Measurements from ENCODE around the gene WIPF1.

The WIPF1 gene

GRCh38 chr2:174593574-174594203 lies 3.9 kb downstream of the WIPF1 start:
- Histone ChIP-seq H3K4me2 (ENCODE audit: insufficient read depth, low read length) (peak overlapping the region; percentile 80), H3K4me3 (ENCODE audit: low read depth in 1 of 2, low read length in 2 of 2) (peak overlapping the region; percentile 4 to 50; a peak in 3 of 4 replicates), H3K9me3 (ENCODE audit: insufficient read depth, low read length, severe bottlenecking) (no peaks in the 10 kb centered on the region), H4K20me1 (ENCODE audit: insufficient read depth, low read length) (no peaks in the 10 kb centered on the region), H3K79me2 (ENCODE audit: insufficient read depth, low read length) (peaks cover 92% of the 10 kb centered on the region), H3K27ac (ENCODE audit: low read length) (peak overlapping the region; percentile 97), H2AFZ (ENCODE audit: low read depth, low read length) (peak overlapping the region; percentile 51), H3K4me1 (ENCODE audit: insufficient read depth, low read length) (peaks cover 89% of the 10 kb centered on the region), H3K9ac (ENCODE audit: low read depth, low read length) (peak overlapping the region; percentile 75), H3K36me3 (ENCODE audit: insufficient read depth, low read length) (peaks cover 30% of the 10 kb centered on the region), H3K27me3 (ENCODE audit: insufficient read depth, low read length, poor library complexity) (no peaks in the 10 kb centered on the region)
- peak; percentile 88 for DNase-seq
- TF ChIP-seq EZH2 (IDR thresholded peaks at IDR 0.05; ENCODE audit: borderline replicate concordance, low read depth, low read length, severe bottlenecking) (no peak), CTCF (IDR thresholded peaks at IDR 0.05; ENCODE audit: borderline replicate concordance, extremely low read depth, low read length, poor library complexity, severe bottlenecking) (no peak)
- peak; percentile 80 for ATAC-seq (ENCODE audit: insufficient read depth, low read depth)

GRCh38 chr2:174593041-174593440 lies 4.6 kb downstream of the WIPF1 start:
- no peaks in the 10 kb centered on the region for H3K27me3 ChIP-seq (ENCODE audit: insufficient read depth, low read length, poor library complexity)
- no peaks in the 10 kb centered on the region for H4K20me1 ChIP-seq (ENCODE audit: insufficient read depth, low read length)
- ATAC-seq (ENCODE audit: insufficient read depth, low read depth) (peak; percentile 17; the same call in 2 of the 3 replicates), DNase-seq (no peak)
- H3K4me2 ChIP-seq (ENCODE audit: insufficient read depth, low read length): peak overlapping the region; percentile 80
- peak overlapping the region; percentile 51 for H2AFZ ChIP-seq (ENCODE audit: low read depth, low read length)
- H3K9ac ChIP-seq (ENCODE audit: low read depth, low read length): peak overlapping the region; percentile 75
- H3K27ac ChIP-seq (ENCODE audit: low read length): peak overlapping the region; percentile 97
- H3K4me3 ChIP-seq (ENCODE audit: low read depth in 1 of 2, low read length in 2 of 2): peak overlapping the region; percentile 3 to 48; a peak in 3 of 4 replicates
- H3K79me2 ChIP-seq (ENCODE audit: insufficient read depth, low read length): peaks cover 92% of the 10 kb centered on the region
- H3K36me3 ChIP-seq (ENCODE audit: insufficient read depth, low read length): peaks cover 36% of the 10 kb centered on the region
- peaks cover 83% of the 10 kb centered on the region for H3K4me1 ChIP-seq (ENCODE audit: insufficient read depth, low read length)
- no peak for TF ChIP-seq CTCF (IDR thresholded peaks at IDR 0.05; ENCODE audit: borderline replicate concordance, extremely low read depth, low read length, poor library complexity, severe bottlenecking)
- TF ChIP-seq EZH2 (IDR thresholded peaks at IDR 0.05; ENCODE audit: borderline replicate concordance, low read depth, low read length, severe bottlenecking): no peak
- no peaks in the 10 kb centered on the region for H3K9me3 ChIP-seq (ENCODE audit: insufficient read depth, low read length, severe bottlenecking)

DNA sequence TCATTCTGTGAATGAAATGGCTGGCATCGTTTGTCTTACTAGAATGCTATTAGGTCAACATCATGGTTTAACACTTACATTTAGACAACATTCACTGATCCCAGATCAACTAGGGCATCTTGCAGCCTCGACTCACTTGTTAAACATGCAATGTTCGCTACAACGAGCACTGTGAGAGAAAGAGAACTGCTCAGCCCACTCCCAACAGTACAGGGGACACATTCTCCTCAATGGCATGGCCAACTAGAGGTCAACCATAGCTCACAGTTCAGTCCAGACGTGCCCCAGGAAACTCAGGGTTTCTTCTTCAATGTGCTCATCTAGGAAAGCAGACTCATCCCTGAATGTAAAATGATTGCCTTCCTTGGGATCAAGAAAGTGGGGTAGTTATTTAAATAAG lies 5.9 kb downstream of the WIPF1 start:
- H3K4me3 ChIP-seq (ENCODE audit: low read depth in 1 of 2, low read length in 2 of 2): no peak overlapping the region

More for the DNA sequence above, 5.9 kb downstream of the WIPF1 start:
- no peak for ATAC-seq (ENCODE audit: insufficient read depth, low read depth)
- Histone ChIP-seq H3K27ac (ENCODE audit: low read length) (peak overlapping the region; percentile 97), H2AFZ (ENCODE audit: low read depth, low read length) (no peak overlapping the region), H3K9me3 (ENCODE audit: insufficient read depth, low read length, severe bottlenecking) (no peaks in the 10 kb centered on the region), H3K79me2 (ENCODE audit: insufficient read depth, low read length) (peaks cover 92% of the 10 kb centered on the region), H4K20me1 (ENCODE audit: insufficient read depth, low read length) (no peaks in the 10 kb centered on the region), H3K4me2 (ENCODE audit: insufficient read depth, low read length) (no peak overlapping the region), H3K36me3 (ENCODE audit: insufficient read depth, low read length) (peaks cover 39% of the 10 kb centered on the region), H3K27me3 (ENCODE audit: insufficient read depth, low read length, poor library complexity) (no peaks in the 10 kb centered on the region), H3K4me1 (ENCODE audit: insufficient read depth, low read length) (peaks cover 70% of the 10 kb centered on the region), H3K9ac (ENCODE audit: low read depth, low read length) (no peak overlapping the region)
- no peak for DNase-seq
- TF ChIP-seq EZH2 (IDR thresholded peaks at IDR 0.05; ENCODE audit: borderline replicate concordance, low read depth, low read length, severe bottlenecking) (no peak), CTCF (IDR thresholded peaks at IDR 0.05; ENCODE audit: borderline replicate concordance, extremely low read depth, low read length, poor library complexity, severe bottlenecking) (no peak)
